GM19438 (cell line): ENCODE results near the gene RNF150.
A peak's percentile ranks its signal among the peaks of the same experiment; 100 is the strongest.

Experiments
- ATAC-seq: cut with Tn5 transposase; IDR thresholded peaks from one replicate; pipeline ENCODE4 v1.9.1; 2021; ENCODE audit warnings: low read depth; ENCODE audit not compliant: unreplicated experiment

The RNF150 gene

DNA sequence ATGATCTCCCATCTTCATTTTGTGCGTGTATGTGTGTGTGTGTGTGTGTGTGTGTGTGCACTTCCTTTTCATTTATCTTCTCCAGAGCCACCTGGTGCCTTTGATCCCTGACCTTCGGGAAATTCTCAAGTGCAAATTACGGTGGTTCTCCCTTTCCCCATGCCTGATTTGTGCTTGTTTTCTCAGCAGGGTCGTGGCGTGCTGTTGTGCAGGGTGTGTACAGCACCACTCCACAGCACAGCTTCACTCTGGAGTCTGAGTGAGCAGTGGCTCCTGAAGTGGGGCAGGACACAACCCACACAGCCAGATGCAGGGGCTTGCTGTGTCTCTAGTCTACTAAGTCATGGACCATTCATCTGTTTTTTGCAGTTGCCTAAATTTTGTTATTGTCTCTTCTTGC lies 262.8 kb downstream of the RNF150 start:
- no peak for ATAC-seq

DNA sequence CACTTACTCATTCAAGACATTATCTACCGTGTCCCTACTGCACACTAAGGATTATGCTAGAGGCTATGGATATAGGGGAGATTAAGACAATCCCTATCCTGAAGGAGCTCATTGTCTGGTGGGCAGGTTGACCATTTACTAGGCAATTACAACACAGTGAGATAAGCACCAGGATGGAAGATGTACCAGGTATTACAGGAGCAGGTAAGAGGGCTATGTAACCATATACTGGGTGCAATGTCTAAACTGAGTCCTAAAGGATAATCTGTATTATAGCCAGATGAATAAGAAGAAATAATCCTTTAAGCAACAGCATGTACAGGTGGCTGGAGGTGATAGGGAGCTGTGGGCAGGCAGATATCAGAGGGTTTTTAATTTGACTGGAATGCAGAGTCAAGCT lies 263.8 kb downstream of the RNF150 start:
- no peak for ATAC-seq

- ATAC-seq: no peak
Measured at GRCh38 chr4:140867356-140867755, 265.9 kb downstream of the RNF150 start.

DNA sequence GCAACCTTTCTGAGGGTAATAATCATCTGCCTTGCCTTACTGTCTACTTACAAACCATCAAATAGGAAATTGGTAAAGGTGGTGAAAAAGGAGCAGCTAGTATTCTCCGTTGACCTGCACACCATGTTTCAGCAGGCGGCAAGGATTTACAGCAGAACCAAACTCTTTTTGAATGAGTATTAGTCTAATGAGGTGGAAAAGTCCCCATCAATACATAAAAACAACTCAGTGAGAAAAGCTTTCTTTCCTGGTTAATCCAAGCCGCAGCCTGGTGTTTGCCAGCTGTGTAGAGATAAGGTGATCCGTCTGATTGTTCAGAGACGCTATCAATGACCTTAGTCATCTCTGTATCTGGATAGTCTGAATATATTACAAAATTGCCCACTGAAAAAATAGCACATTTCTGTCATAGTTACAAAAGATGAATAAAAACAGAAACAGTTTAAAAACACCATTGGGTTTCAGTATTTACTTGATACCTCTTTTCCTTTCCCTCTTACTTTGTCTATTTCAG lies 266.7 kb downstream of the RNF150 start:
- no peak for ATAC-seq

DNA sequence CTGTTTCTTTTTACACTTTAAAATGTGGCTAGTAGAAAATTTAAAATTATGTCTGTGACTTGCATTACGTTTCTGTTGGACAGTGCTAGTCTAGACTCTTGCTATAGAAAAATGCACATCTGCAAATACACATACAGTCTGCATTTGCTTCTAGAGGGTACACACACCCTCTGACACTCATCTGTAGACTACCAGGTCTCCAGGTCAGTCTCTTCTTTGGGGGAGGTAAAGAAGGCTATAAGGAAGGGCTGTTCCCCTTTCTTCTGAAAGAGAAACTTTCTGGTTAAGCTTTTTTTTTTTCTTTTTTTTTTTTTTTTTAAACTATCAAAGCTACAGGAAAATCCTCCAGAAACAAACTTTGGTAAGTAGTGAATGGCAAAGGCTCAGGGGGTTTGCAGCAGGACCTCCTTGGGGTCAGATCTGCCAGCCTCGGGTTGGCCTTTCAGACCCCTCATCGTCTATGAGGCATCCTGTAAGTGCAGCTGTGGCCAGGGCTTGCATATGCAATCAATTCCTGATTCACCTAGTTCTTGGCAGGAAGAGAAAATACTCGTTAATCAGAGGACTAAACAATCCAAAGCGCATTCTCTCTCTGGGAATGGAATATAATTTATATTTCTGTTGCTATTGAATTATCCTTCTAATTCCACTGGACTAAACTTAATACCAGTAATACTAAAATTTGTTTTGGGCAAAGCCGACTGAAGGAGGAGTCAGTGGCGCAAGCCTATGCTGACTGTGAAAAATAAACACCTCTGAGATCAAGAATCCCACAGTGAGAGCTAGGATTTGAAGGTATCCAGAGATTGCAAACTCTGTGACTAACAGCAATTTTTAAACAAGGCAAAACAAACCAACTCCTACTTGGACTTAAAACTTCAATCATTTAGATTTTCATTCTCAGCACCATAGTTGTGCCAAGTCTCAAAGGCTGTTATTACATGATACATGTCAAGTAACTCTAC lies 267.7 kb downstream of the RNF150 start:
- no peak for ATAC-seq

DNA sequence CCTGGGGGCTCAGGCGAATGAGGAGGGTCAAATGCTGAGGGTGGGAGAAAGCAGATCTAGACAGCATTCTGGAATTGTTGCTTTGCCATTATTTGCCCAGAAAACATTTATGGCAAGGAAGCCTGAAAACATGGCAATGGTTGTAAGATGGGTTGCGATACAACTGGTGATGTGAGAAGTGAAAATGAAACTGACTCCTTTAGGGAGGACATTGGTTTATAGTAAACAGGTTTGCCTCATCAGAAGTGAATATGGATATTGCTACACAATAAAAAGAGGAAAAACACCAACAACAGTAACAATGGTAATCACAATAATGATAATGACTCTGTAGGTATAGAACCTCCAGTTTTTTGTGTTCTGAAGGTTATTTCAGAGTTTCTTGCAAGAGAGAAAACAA lies 270.1 kb downstream of the RNF150 start:
- no peak for ATAC-seq

GRCh38 chr4:140862177-140862442 lies 271.2 kb downstream of the RNF150 start:
- ATAC-seq: no peak

GRCh38 chr4:140861359-140862176 lies 271.7 kb downstream of the RNF150 start:
- ATAC-seq: no peak

- no peak for ATAC-seq
Measured at GRCh38 chr4:140858897-140859296, 274.4 kb downstream of the RNF150 start.

GRCh38 chr4:140857111-140857510 lies 276.2 kb downstream of the RNF150 start:
- ATAC-seq: no peak

DNA sequence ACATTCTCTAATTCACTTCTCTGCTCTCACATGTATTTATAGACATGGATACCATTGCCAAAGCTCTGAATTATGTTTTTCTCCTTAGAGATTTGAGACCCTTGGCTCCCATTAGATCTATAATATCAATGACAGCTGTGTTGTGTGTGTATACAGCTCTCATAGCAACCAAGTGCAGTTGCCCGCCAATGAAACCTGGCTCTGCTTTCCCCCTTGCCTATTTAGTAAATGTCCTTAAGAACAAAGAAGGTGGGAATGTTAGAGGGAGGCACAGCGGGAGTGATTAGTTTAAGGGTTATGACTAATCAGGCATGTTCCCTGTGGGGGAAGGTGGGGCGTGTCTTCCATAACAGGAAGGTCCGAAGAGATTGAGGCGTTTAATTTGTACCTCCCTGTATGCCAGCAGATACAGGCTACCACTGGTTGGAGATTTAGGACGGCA lies 276.6 kb downstream of the RNF150 start:
- no peak for ATAC-seq

- ATAC-seq: no peak
Measured at GRCh38 chr4:140854168-140854567, 279.1 kb downstream of the RNF150 start.

DNA sequence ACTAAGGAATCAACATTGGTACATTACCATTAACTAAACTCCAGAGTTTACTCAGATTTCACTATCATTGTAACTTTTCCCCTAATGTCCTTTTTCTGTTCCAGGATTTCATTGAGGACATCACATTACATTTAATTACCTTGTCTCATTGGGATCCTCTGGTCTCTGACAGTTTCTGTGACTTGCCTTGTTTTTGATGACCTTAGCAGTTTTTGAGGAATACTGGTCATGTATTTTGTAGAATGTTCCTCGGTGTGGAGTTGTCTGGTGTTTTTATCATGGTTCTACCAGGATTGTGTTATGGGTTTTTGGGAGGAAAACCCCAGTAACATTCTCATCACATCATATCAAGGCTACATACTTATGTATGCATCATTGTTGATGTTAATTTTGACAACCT lies 281.5 kb downstream of the RNF150 start:
- no peak for ATAC-seq

- ATAC-seq: peak; percentile 84
Measured at GRCh38 chr4:140851032-140851636, 282.1 kb downstream of the RNF150 start.

- no peak for ATAC-seq
Measured at GRCh38 chr4:140849526-140849925, 283.7 kb downstream of the RNF150 start.

- no peak for ATAC-seq
Measured at GRCh38 chr4:140846736-140847135, 286.5 kb downstream of the RNF150 start.

- no peak for ATAC-seq
Measured at GRCh38 chr4:140844061-140844460, 289.2 kb downstream of the RNF150 start.

DNA sequence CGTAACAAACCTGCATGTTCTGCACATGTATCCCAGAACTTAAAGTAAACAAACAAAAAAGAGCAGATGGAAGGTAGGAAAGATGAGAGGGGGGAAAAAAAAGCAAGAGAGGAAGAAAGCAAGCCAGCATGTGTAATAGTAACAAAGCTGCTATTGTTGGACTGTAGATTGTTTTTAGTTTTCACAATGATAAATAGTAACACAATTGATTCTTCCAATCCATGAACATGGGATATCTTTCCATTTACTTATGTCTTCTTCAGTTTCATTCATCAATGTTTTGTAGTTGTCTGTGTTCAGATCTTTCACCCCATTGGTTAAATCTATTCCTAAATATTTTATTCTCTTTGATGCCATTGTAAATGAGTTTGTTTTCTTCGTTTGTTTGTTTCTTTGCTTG lies 292.1 kb downstream of the RNF150 start:
- ATAC-seq: no peak

DNA sequence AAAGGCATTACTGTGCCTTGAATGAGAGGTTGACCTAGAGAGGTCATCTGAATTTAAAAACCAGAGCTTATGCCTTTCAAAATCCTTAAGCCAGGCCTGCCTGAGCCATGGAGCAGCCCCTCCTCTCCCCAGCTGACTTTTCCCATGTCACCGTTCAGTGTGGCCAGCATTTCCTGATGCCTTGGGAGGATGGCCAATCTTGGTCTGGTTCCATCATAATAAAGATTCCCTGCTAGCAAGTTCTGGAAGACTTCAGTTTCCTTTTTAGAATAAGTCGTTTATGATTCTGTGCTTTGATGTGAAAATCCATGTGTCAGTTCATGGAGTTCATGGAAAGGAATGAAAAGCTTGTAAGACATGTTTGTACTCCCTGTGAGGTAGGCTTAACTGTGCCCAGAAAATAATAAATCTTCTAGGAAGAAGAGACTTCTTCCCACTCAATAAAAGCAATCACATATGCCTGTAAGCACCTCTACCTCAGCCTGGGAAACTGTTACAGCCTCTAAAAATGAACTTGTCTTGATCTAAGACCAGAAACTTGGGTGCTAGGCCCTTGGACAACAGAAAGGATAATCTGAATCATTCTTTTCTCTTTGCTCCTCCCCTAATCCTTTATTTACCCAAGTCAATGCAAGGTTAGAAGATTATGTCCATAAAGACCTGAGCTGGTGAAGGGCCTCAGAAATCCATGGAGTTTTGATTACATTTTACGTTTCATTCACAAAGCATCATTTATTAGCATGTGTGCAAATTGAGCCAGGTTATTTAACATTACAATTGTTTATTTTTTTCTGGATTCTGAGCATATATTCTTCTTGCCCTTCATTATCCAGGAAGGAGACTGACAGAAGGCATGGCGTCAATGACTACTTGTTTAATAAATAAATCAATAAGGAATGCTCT lies 293.1 kb downstream of the RNF150 start:
- no peak for ATAC-seq

DNA sequence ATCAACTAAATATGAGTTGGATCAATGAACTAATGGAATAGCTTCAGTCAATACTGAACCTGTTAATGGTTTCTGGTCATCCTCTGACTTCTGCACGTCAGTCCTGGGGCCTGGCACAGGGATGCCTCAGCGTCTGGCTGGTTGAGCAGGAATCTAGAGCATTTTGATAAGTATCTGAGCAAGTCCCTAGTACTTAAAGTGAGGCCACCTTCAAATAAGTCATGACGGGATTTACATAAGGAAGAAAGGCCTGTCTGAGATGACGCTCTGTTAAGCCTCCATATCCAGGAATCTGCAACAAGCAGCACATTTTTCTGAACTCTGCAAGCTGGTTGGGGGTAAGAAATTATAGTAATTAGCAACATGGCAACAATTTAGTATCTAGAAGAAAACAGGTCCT lies 293.9 kb downstream of the RNF150 start:
- no peak for ATAC-seq
